IPS-18c (cell line): Measurements from ENCODE around the gene GALNT18.

ENCODE experiments used
- H3K4me3 ChIP-seq: 2 replicates; pipeline ENCODE4 v1.7.0; 2013; ENCODE audit warnings: low read depth, mild to moderate bottlenecking, low read length, moderate library complexity; ENCODE audit not compliant: insufficient read depth
- H3K9me3 ChIP-seq: one replicate; pipeline ENCODE4 v1.6.1; 2013; ENCODE audit warnings: mild to moderate bottlenecking, low read length, moderate library complexity; ENCODE audit not compliant: control insufficient read depth, insufficient read depth

The GALNT18 gene

GRCh38 chr11:11334607-11335006 is 287.2 kb downstream of the GALNT18 start:
- no peak overlapping the region for H3K4me3 ChIP-seq

GRCh38 chr11:11332141-11332710 is 289.6 kb downstream of the GALNT18 start:
- no peak overlapping the region for H3K4me3 ChIP-seq
- no peaks in the 10 kb centered on the region for H3K9me3 ChIP-seq

More at GRCh38 chr11:11334607-11335006, 287.2 kb downstream of the GALNT18 start:
- no peaks in the 10 kb centered on the region for H3K9me3 ChIP-seq

GRCh38 chr11:11329062-11329806 is 292.6 kb downstream of the GALNT18 start:
- Histone ChIP-seq H3K4me3 (no peak overlapping the region), H3K9me3 (no peaks in the 10 kb centered on the region)

GRCh38 chr11:11324090-11324489 is 297.7 kb downstream of the GALNT18 start:
- Histone ChIP-seq H3K9me3 (no peaks in the 10 kb centered on the region), H3K4me3 (no peak overlapping the region)

- Histone ChIP-seq H3K4me3 (no peak overlapping the region), H3K9me3 (no peaks in the 10 kb centered on the region)
Observed at GRCh38 chr11:11322101-11322500, 299.7 kb downstream of the GALNT18 start.

- H3K9me3 ChIP-seq: no peaks in the 10 kb centered on the region
- no peak overlapping the region for H3K4me3 ChIP-seq
Observed at GRCh38 chr11:11320825-11321224, 301.0 kb downstream of the GALNT18 start.

GRCh38 chr11:11318961-11319360 is 302.8 kb downstream of the GALNT18 start:
- no peak overlapping the region for H3K4me3 ChIP-seq
- no peaks in the 10 kb centered on the region for H3K9me3 ChIP-seq

- H3K9me3 ChIP-seq: no peaks in the 10 kb centered on the region
Observed at GRCh38 chr11:11318461-11318860, 303.3 kb downstream of the GALNT18 start.

GRCh38 chr11:11316651-11317230 is 305.1 kb downstream of the GALNT18 start:
- Histone ChIP-seq H3K4me3 (no peak overlapping the region), H3K9me3 (no peaks in the 10 kb centered on the region)

More at GRCh38 chr11:11318461-11318860, 303.3 kb downstream of the GALNT18 start:
- no peak overlapping the region for H3K4me3 ChIP-seq

- H3K4me3 ChIP-seq: no peak overlapping the region
- no peaks in the 10 kb centered on the region for H3K9me3 ChIP-seq
Observed at GRCh38 chr11:11313902-11314692, 307.7 kb downstream of the GALNT18 start.

GRCh38 chr11:11313426-11313825 is 308.4 kb downstream of the GALNT18 start:
- Histone ChIP-seq H3K9me3 (no peaks in the 10 kb centered on the region), H3K4me3 (no peak overlapping the region)

GRCh38 chr11:11312738-11313137 is 309.1 kb downstream of the GALNT18 start:
- no peaks in the 10 kb centered on the region for H3K9me3 ChIP-seq
- no peak overlapping the region for H3K4me3 ChIP-seq

GRCh38 chr11:11311169-11311568 is 310.6 kb downstream of the GALNT18 start:
- Histone ChIP-seq H3K4me3 (no peak overlapping the region), H3K9me3 (no peaks in the 10 kb centered on the region)

GRCh38 chr11:11309906-11310305 is 311.9 kb downstream of the GALNT18 start:
- H3K9me3 ChIP-seq: no peaks in the 10 kb centered on the region
- no peak overlapping the region for H3K4me3 ChIP-seq

- Histone ChIP-seq H3K4me3 (no peak overlapping the region), H3K9me3 (no peaks in the 10 kb centered on the region)
Observed at GRCh38 chr11:11308249-11308648, 313.6 kb downstream of the GALNT18 start.

GRCh38 chr11:11306855-11307254 is 314.9 kb downstream of the GALNT18 start:
- no peak overlapping the region for H3K4me3 ChIP-seq
- H3K9me3 ChIP-seq: no peaks in the 10 kb centered on the region

- H3K4me3 ChIP-seq: no peak overlapping the region
Observed at GRCh38 chr11:11304550-11304949, 317.3 kb downstream of the GALNT18 start.

GRCh38 chr11:11302565-11302964 is 319.2 kb downstream of the GALNT18 start:
- Histone ChIP-seq H3K4me3 (no peak overlapping the region), H3K9me3 (no peaks in the 10 kb centered on the region)

More at GRCh38 chr11:11304550-11304949, 317.3 kb downstream of the GALNT18 start:
- no peaks in the 10 kb centered on the region for H3K9me3 ChIP-seq
